Neural cell (in vitro differentiated cells): Measurements from ENCODE around the gene BPIFB1. TPM values are rescaled to one million over a fixed set of nuclear protein-coding genes. Genes with fewer than 3 reads are reported as not detected.

ENCODE experiments used
- H2AFZ ChIP-seq: fragments of 200-600, 300-800 bp; sonication (generic), shearing (Covaris generic); 2 replicates; pipeline ENCODE4 v1.6.0; 2014; ENCODE audit warnings: low read depth, mild to moderate bottlenecking, antibody characterized with exemption, low read length, moderate library complexity
- H3F3A ChIP-seq: fragments of 200-600 bp; shearing (Covaris generic); 2 replicates; pipeline ENCODE4 v1.6.1; 2016; ENCODE audit warnings: mild to moderate bottlenecking, moderate library complexity, mixed read lengths, antibody characterized with exemption, low read length; ENCODE audit not compliant: insufficient read depth, poor library complexity, severe bottlenecking
- H3K27ac ChIP-seq: fragments of 200-600, 300-800 bp; sonication (generic), shearing (Covaris generic); 2 replicates; pipeline ENCODE4 v1.5.1; 2014; ENCODE audit warnings: mild to moderate bottlenecking, low read length, moderate library complexity
- H3K27me3 ChIP-seq: fragments of 300-800, 200-600 bp; sonication (generic), shearing (Covaris generic); 2 replicates; pipeline ENCODE4 v1.6.0; 2014; ENCODE audit warnings: mild to moderate bottlenecking, low read depth, low read length, moderate library complexity; ENCODE audit not compliant: insufficient read depth
- H3K36me3 ChIP-seq: fragments of 300-800, 200-600 bp; sonication (generic), shearing (Covaris generic); 2 replicates; pipeline ENCODE4 v1.5.1; 2014; ENCODE audit warnings: mild to moderate bottlenecking, antibody characterized with exemption, low read length, moderate library complexity; ENCODE audit not compliant: insufficient read depth
- H3K4me2 ChIP-seq: fragments of 300-800, 200-600 bp; sonication (generic), shearing (Covaris generic); 2 replicates; pipeline ENCODE4 v1.6.0; 2014; ENCODE audit warnings: mild to moderate bottlenecking, low read length
- H3K4me3 ChIP-seq: fragments of 300-800, 200-600 bp; sonication (generic), shearing (Covaris generic); 2 replicates; pipeline ENCODE4 v1.5.1; 2014; ENCODE audit warnings: mild to moderate bottlenecking, low read length, moderate library complexity
- H3K79me2 ChIP-seq: fragments of 200-600 bp; shearing (Covaris generic); replicated peaks from 2 replicates; pipeline ENCODE4 v1.6.0; 2014; ENCODE audit warnings: mild to moderate bottlenecking, low read length, moderate library complexity; ENCODE audit not compliant: insufficient read depth
- H3K9ac ChIP-seq: fragments of 300-800, 200-600 bp; sonication (generic), shearing (Covaris generic); 2 replicates; pipeline ENCODE4 v1.6.1; 2016; ENCODE audit warnings: mild to moderate bottlenecking, low read length, mixed read lengths
- H3K9me2 ChIP-seq: fragments of 200-600 bp; shearing (Covaris generic); 2 replicates; pipeline ENCODE4 v1.6.1; 2016; ENCODE audit warnings: mild to moderate bottlenecking, low read length, mixed read lengths; ENCODE audit not compliant: insufficient read depth
- H3K9me3 ChIP-seq: fragments of 200-600, 300-800 bp; sonication (generic), shearing (Covaris generic); 2 replicates; pipeline ENCODE4 v1.6.1; 2016; ENCODE audit warnings: mild to moderate bottlenecking, mixed run types, low read length, moderate library complexity, mixed read lengths
- H4K20me1 ChIP-seq: fragments of 200-600 bp; shearing (Covaris generic); 2 replicates; pipeline ENCODE4 v1.6.1; 2016; ENCODE audit warnings: mild to moderate bottlenecking, mixed run types; ENCODE audit not compliant: insufficient read depth
- EP300 ChIP-seq: fragments of 450-650 bp; conservative IDR thresholded peaks from 2 replicates; pipeline ENCODE4 v1.6.1; 2014; ENCODE audit warnings: antibody characterized with exemption, mild to moderate bottlenecking, moderate library complexity; ENCODE audit not compliant: poor library complexity, severe bottlenecking
- EZH2 ChIP-seq: fragments of 200-600, 300-800 bp; shearing (Covaris generic), sonication (generic); IDR thresholded peaks from 2 replicates; pipeline ENCODE4 v1.6.1; 2014; ENCODE audit warnings: antibody characterized with exemption, low read length, borderline replicate concordance, mild to moderate bottlenecking; ENCODE audit not compliant: insufficient read depth, poor library complexity, severe bottlenecking
- MXI1 ChIP-seq: fragments of 450-650 bp; conservative IDR thresholded peaks from 2 replicates; pipeline ENCODE4 v1.6.1; 2014; ENCODE audit warnings: antibody characterized with exemption, mild to moderate bottlenecking; ENCODE audit not compliant: poor library complexity, severe bottlenecking
- POLR2AphosphoS5 ChIP-seq: IDR thresholded peaks from 2 replicates; pipeline ENCODE4 v1.6.1; 2012
- RAD21 ChIP-seq: fragments of 450-650 bp; conservative IDR thresholded peaks from 2 replicates; pipeline ENCODE4 v1.6.1; 2014; ENCODE audit warnings: antibody characterized with exemption, mild to moderate bottlenecking, moderate library complexity
- SMC3 ChIP-seq: fragments of 450-650 bp; conservative IDR thresholded peaks from 2 replicates; pipeline ENCODE4 v1.6.1; 2014; ENCODE audit warnings: antibody characterized with exemption, mild to moderate bottlenecking, moderate library complexity; ENCODE audit not compliant: poor library complexity
- TAF1 ChIP-seq: IDR thresholded peaks from 2 replicates; pipeline ENCODE4 v1.6.1; 2012; ENCODE audit warnings: low read depth
- polyA plus RNA-seq: library from polyadenylated mRNA; depleted of rRNA; stranded (reverse); fragments of >200 nt; gene quantifications from 2 replicates; pipeline ENCODE4 v1.2.3, GENCODE V29; 2014
- TF ChIP-seq, protein P1 (sequence below): IDR thresholded peaks from 2 replicates; pipeline ENCODE4 v1.6.1; 2012; ENCODE audit warnings: borderline replicate concordance
- TF ChIP-seq, protein P2 (sequence below): fragments of 450-650 bp; IDR thresholded peaks from 2 replicates; pipeline ENCODE4 v1.5.1; 2014; ENCODE audit warnings: antibody characterized with exemption, mild to moderate bottlenecking, moderate library complexity; ENCODE audit not compliant: poor library complexity, severe bottlenecking

Gene BPIFB1
- polyA plus RNA-seq, 1 donor from 2014 or later: not detected

DNA sequence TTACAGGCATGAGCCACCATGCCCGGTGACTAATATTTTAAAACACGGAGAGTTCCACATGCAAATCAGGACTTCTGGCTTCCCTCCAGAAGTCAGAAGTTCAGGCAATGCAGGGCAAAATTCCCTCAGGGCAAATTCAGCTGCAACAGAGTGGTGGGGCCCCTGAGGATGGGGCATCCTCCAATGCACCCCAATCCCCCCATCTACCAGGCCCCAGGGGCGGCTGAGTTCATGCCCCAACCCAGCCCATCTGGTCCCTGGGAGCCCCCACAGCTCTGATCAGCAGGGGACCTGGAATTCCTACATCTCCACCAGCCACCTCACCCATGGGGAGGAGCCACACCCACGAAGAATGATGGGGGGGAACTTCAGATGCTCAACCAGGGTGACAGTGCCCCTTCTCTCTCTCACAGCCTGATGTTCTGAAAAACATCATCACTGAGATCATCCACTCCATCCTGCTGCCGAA is 22.6 kb downstream of the BPIFB1 start:
- no peaks in the 10 kb centered on the region for H3K79me2 ChIP-seq
- H3K9me3 ChIP-seq: no peaks in the 10 kb centered on the region
- no peak overlapping the region for H3K27ac ChIP-seq
- H3F3A ChIP-seq: no peaks in the 10 kb centered on the region
- H3K4me2 ChIP-seq: no peak overlapping the region
- no peak overlapping the region for H3K4me3 ChIP-seq
- H3K9ac ChIP-seq: no peak overlapping the region
- no peaks in the 10 kb centered on the region for H3K27me3 ChIP-seq
- TF ChIP-seq, protein P1, sequence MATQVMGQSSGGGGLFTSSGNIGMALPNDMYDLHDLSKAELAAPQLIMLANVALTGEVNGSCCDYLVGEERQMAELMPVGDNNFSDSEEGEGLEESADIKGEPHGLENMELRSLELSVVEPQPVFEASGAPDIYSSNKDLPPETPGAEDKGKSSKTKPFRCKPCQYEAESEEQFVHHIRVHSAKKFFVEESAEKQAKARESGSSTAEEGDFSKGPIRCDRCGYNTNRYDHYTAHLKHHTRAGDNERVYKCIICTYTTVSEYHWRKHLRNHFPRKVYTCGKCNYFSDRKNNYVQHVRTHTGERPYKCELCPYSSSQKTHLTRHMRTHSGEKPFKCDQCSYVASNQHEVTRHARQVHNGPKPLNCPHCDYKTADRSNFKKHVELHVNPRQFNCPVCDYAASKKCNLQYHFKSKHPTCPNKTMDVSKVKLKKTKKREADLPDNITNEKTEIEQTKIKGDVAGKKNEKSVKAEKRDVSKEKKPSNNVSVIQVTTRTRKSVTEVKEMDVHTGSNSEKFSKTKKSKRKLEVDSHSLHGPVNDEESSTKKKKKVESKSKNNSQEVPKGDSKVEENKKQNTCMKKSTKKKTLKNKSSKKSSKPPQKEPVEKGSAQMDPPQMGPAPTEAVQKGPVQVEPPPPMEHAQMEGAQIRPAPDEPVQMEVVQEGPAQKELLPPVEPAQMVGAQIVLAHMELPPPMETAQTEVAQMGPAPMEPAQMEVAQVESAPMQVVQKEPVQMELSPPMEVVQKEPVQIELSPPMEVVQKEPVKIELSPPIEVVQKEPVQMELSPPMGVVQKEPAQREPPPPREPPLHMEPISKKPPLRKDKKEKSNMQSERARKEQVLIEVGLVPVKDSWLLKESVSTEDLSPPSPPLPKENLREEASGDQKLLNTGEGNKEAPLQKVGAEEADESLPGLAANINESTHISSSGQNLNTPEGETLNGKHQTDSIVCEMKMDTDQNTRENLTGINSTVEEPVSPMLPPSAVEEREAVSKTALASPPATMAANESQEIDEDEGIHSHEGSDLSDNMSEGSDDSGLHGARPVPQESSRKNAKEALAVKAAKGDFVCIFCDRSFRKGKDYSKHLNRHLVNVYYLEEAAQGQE: no peak
- TF ChIP-seq EP300 (no peak), EZH2 (no peak), SMC3 (no peak)
- H2AFZ ChIP-seq: no peak overlapping the region
- H3K36me3 ChIP-seq: no peaks in the 10 kb centered on the region
- H4K20me1 ChIP-seq: no peaks in the 10 kb centered on the region
- H3K9me2 ChIP-seq: no peaks in the 10 kb centered on the region

DNA sequence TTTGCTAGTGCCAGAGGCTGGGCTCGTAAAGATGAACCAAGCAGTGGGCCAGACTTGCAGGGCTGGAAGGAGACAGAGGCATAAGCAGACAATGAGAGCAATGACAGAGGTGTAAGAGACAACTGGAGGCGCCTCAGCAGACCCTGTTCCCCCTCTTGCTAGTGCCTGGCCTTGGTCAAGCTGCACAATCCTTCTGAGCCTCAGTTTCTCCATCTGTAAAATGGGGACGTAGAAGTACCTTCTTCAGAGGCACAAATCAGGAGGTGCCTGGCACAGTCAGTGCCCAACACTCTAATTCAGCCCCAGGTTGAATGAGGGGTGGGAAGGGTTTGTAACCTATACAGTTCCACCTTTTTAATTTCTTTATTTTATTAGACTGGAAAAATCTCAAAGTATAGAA is 23.2 kb downstream of the BPIFB1 start:
- Histone ChIP-seq H3F3A (no peaks in the 10 kb centered on the region), H3K9me2 (no peaks in the 10 kb centered on the region), H3K4me2 (no peak overlapping the region), H3K9ac (no peak overlapping the region), H3K4me3 (no peak overlapping the region), H3K9me3 (no peaks in the 10 kb centered on the region), H4K20me1 (no peaks in the 10 kb centered on the region), H2AFZ (no peak overlapping the region), H3K36me3 (no peaks in the 10 kb centered on the region), H3K27ac (no peak overlapping the region), H3K79me2 (no peaks in the 10 kb centered on the region), H3K27me3 (no peaks in the 10 kb centered on the region)
- TF ChIP-seq TAF1 (no peak), EZH2 (no peak), MXI1 (no peak), EP300 (no peak), POLR2AphosphoS5 (no peak)
- TF ChIP-seq, protein P2, sequence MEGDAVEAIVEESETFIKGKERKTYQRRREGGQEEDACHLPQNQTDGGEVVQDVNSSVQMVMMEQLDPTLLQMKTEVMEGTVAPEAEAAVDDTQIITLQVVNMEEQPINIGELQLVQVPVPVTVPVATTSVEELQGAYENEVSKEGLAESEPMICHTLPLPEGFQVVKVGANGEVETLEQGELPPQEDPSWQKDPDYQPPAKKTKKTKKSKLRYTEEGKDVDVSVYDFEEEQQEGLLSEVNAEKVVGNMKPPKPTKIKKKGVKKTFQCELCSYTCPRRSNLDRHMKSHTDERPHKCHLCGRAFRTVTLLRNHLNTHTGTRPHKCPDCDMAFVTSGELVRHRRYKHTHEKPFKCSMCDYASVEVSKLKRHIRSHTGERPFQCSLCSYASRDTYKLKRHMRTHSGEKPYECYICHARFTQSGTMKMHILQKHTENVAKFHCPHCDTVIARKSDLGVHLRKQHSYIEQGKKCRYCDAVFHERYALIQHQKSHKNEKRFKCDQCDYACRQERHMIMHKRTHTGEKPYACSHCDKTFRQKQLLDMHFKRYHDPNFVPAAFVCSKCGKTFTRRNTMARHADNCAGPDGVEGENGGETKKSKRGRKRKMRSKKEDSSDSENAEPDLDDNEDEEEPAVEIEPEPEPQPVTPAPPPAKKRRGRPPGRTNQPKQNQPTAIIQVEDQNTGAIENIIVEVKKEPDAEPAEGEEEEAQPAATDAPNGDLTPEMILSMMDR: no peak

GRCh38 chr20:33306807-33307206 is 23.8 kb downstream of the BPIFB1 start:
- H3K9me2 ChIP-seq: no peaks in the 10 kb centered on the region
- H2AFZ ChIP-seq: no peak overlapping the region
- H3K9ac ChIP-seq: no peak overlapping the region
- H4K20me1 ChIP-seq: no peaks in the 10 kb centered on the region
- H3K79me2 ChIP-seq: no peaks in the 10 kb centered on the region
- no peaks in the 10 kb centered on the region for H3K9me3 ChIP-seq
- H3K4me2 ChIP-seq: no peak overlapping the region
- H3F3A ChIP-seq: no peaks in the 10 kb centered on the region
- H3K36me3 ChIP-seq: no peaks in the 10 kb centered on the region
- TF ChIP-seq TAF1 (no peak), EP300 (no peak), POLR2AphosphoS5 (no peak), SMC3 (no peak), MXI1 (no peak), RAD21 (no peak)
- TF ChIP-seq, protein P2: no peak
- TF ChIP-seq, protein P1: no peak
- H3K27ac ChIP-seq: no peak overlapping the region
- no peak overlapping the region for H3K4me3 ChIP-seq
- H3K27me3 ChIP-seq: no peaks in the 10 kb centered on the region
